Esophagus (tissue), 2 donors: ENCODE data around the gene WNT9B. TPM values are rescaled to one million over a fixed set of nuclear protein-coding genes. Genes with fewer than 3 reads are reported as not detected.
A peak's percentile ranks its signal among the peaks of the same experiment; 100 is the strongest.

Source experiments
- H3K27ac ChIP-seq, 2 donors: one replicate each; pipeline ENCODE4 v1.5.1; 2013; ENCODE audit warnings: low read depth in 2 of 2, mild to moderate bottlenecking in 2 of 2, inconsistent platforms in 1 of 2, low read length in 1 of 2, moderate library complexity in 1 of 2
- H3K27me3 ChIP-seq, 2 donors: one replicate each; pipeline ENCODE4 v1.6.1; 2013; ENCODE audit warnings: low read length in 2 of 2, control low read depth in 1 of 2, mild to moderate bottlenecking in 1 of 2; ENCODE audit not compliant: insufficient read depth in 2 of 2, control insufficient read depth in 1 of 2
- H3K36me3 ChIP-seq, 2 donors: one replicate each; pipeline ENCODE4 v1.6.1; 2013; ENCODE audit warnings: low read length in 1 of 2; ENCODE audit not compliant: control insufficient read depth in 2 of 2, insufficient read depth in 2 of 2
- H3K4me1 ChIP-seq, 2 donors: one replicate each; pipeline ENCODE4 v1.6.1; 2013; ENCODE audit warnings: low read length in 1 of 2; ENCODE audit not compliant: control insufficient read depth in 2 of 2, insufficient read depth in 2 of 2
- H3K4me3 ChIP-seq, 2 donors: one replicate each; pipeline ENCODE4 v1.5.1; 2013; ENCODE audit warnings: low read length in 2 of 2, mild to moderate bottlenecking in 2 of 2, low read depth in 1 of 2, moderate library complexity in 1 of 2
- H3K9me3 ChIP-seq, 2 donors: one replicate each; pipeline ENCODE4 v1.6.1; 2013; ENCODE audit warnings: mild to moderate bottlenecking in 2 of 2, low read depth in 1 of 2, low read length in 1 of 2, moderate library complexity in 1 of 2; ENCODE audit not compliant: control insufficient read depth in 2 of 2, insufficient read depth in 1 of 2
- WGBS, 2 donors: extraction: QIAGEN DNeasy Blood & Tissue Kit; methylation state at CpG; one replicate each; pipeline ENCODE4 v1.1.7; 2013; 5-methylcytosine and 5-hydroxymethylcytosine counted together
- polyA plus RNA-seq, 2 donors: library from polyadenylated mRNA; stranded (reverse); fragments of 200-250 nt; gene quantifications; one replicate each; pipeline ENCODE4 v1.2.3, GENCODE V29; 2013
- donor health status: healthy with polysubstance abuse.
- donor health status: Bipolar disorder and iron deficiency.

The WNT9B gene
- polyA plus RNA-seq, 2 donors: 0.06 to 0.12 TPM

DNA sequence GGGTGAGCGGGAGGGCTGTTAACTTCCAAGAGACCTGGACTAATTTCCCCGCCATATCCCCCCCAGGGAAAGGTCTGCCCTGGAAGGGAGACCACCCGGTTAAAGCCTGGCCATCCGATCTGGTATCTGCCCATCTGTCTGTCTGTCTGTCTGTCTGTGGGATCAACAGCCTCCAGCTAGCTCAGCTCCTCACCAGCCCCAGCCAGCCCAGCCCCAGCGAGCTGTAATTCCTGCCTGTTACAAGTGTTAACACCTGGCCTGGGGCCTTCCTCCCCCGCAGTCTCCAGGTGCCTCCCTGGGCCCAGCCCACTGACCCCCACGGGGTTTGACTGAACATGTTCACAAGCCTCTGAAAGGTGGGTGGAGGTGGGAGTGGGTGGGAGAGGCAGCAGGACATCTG lies 36.9 kb upstream of the WNT9B start:
- peaks cover 0 to 2% of the 10 kb centered on the region in 2 donors for H3K9me3 ChIP-seq
- peaks cover 7 to 19% of the 10 kb centered on the region in 2 donors for H3K4me1 ChIP-seq
- H3K4me3 ChIP-seq: no peak overlapping the region
- no peak overlapping the region for H3K27ac ChIP-seq
- WGBS, 2 donors: 47 to 50% methylated on average over 7 of the region's 7 CpGs
- peaks cover 0 to 3% of the 10 kb centered on the region in 2 donors for H3K27me3 ChIP-seq
- H3K36me3 ChIP-seq: no peaks in the 10 kb centered on the region

DNA sequence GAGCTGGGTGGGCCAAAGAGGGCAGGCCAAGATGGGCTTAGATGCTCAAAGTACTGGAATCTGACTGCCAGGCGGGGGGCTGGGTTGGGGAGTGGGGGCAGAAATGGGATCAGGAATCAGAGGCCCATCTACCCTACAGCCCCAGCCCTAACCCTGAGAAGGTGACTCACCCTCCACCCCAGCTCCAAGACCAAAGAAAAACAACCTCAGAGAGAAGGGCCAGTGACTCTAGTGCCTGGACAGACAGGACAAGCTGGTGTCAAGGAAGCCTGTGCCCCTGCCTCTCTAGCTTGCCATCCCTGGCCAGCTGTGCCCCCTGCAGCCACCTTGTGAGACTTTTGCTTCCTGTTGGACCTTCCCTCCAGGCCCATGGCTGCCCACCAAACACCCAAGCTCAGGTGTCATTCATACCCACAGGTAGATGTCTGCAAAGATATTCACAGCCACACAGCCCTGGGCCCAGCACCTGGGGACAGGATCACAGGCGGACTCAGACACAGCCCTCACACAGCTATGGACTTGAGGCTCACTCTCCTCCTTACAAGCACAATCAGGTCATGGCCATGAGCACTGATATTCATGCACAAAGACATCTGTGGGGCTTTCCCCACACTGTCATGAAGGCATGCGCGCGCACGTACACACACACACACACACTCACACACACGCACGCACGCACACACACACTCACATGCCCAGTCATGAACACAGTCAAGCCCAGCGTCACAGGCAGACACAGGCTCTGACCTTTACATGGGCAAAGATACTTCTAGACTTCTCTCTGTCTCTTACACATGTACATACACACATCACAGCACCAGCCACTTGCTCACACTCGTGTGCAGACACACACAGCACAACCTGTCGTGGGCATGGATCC lies 35.7 kb upstream of the WNT9B start:
- peaks cover 0 to 2% of the 10 kb centered on the region in 2 donors for H3K9me3 ChIP-seq
- no peak overlapping the region for H3K4me3 ChIP-seq
- H3K4me1 ChIP-seq: peaks cover 7 to 19% of the 10 kb centered on the region in 2 donors
- H3K27me3 ChIP-seq: peaks cover 0 to 8% of the 10 kb centered on the region in 2 donors
- no peak overlapping the region for H3K27ac ChIP-seq
- H3K36me3 ChIP-seq: no peaks in the 10 kb centered on the region
- 65 to 66% methylated on average over 12 of the region's 12 CpGs for WGBS, 2 donors

DNA sequence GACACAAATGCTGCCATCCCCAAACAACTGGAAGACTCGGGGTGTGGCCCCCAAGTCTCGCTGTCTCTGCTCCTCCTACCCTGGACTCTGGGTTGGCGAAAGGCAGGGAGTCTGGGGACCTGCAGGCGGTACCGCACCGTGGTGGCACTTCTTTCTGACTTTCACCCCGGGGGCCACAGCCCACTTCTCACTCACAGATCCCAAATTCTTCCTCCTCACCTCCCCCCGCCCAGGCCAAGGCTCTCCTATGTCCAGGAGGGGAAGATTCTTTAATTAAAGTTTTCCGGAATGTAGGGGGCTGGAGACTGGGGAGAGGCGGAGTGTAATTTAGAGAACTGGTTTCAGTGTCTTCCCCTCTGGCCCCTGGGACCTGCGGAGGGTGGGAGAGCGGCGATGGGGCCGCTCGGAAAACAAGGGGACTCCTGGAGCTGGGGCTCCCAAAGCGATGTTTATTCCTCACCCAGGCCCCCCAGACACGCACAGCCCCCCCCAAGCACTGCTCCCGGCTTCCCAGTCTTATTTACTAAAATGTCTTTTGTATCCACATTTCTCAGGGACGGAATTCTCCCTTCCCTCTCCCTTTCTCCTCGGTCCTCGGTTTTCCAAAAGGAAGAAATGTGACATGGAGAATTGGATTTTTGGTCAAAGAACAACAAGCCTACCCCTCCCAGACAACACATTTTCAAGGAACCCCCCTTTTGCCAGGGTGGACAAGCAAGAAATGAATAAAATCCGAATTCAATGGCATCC lies 34.1 kb upstream of the WNT9B start:
- H3K9me3 ChIP-seq: peaks cover 0 to 2% of the 10 kb centered on the region in 2 donors
- WGBS, 2 donors: 36 to 48% methylated on average over 21 to 22 of the region's 22 CpGs
- no peak overlapping the region for H3K4me3 ChIP-seq
- no peak overlapping the region for H3K27ac ChIP-seq
- H3K4me1 ChIP-seq: peaks cover 7 to 19% of the 10 kb centered on the region in 2 donors
- H3K36me3 ChIP-seq: no peaks in the 10 kb centered on the region
- H3K27me3 ChIP-seq: peaks cover 0 to 8% of the 10 kb centered on the region in 2 donors

DNA sequence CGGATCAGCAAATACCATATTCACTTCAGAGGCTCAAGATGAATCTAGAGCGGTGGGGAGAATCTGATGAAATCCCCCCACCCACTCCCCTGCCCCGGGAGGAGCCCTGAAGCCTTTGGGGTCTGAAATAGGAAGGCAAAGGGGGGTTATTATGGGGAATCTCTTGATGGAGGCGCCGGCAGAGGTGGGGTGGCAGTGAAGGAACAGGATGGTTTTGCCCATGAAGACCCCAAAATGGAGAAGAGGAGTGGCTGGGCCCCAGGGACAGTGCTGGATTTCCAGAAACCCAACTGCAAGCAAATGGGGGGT lies 33.5 kb upstream of the WNT9B start:
- WGBS, 2 donors: 33 to 46% methylated on average over 5 of the region's 5 CpGs
- Histone ChIP-seq H3K4me1 (peaks cover 7 to 19% of the 10 kb centered on the region in 2 donors), H3K4me3 (no peak overlapping the region), H3K27me3 (peaks cover 0 to 8% of the 10 kb centered on the region in 2 donors), H3K36me3 (no peaks in the 10 kb centered on the region), H3K9me3 (peaks cover 0 to 2% of the 10 kb centered on the region in 2 donors), H3K27ac (no peak overlapping the region)

DNA sequence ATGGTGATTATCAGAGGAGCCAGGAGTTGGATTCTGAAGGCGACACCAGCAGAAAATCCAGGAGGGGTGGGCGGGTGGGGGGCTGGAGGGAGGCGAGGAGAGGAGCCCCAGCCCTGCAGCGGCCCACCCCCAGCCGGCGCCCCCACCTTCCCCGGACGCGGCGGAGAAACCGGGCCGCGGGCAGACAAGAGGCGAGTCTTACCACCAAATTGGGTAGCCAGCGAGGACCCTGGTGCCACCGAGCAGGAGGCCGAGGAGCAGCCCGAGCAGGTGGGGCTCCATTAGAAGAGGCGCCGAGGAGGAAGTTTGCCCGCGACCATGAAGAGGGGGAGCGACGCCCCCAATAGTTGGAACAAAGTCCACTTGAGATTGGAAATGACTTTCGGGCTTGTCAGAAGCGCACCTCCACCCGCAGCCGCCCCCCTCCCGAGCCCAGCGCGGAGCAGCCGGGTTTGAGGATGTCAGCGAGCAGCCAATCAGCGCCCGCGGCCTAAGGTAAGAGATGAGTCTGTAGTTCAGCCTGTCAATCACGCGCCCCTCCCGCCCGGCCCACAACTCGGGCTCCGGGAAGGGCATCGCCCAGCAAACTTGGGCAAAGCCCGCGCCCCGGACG lies 33.0 kb upstream of the WNT9B start, which contains the start of gene WNT3:
Gene WNT3 (minus strand): TSS at position 377 of the 613 bp plus-strand sequence. CDS start 95 bp downstream, at position 282.
- WGBS, 2 donors: 1 to 3% methylated on average over 46 to 47 of the region's 47 CpGs
- peaks cover 7 to 16% of the 10 kb centered on the region in 2 donors for H3K4me1 ChIP-seq
- peak within 1 kb of the TSS; percentile 25 to 35 for H3K4me3 ChIP-seq
- peaks cover 0 to 8% of the 10 kb centered on the region in 2 donors for H3K27me3 ChIP-seq
- no peaks in the 10 kb centered on the region for H3K36me3 ChIP-seq
- peak within 1 kb of the TSS in 1 of 2 donors; percentile 28 for H3K27ac ChIP-seq
- H3K9me3 ChIP-seq: peaks cover 0 to 2% of the 10 kb centered on the region in 2 donors

DNA sequence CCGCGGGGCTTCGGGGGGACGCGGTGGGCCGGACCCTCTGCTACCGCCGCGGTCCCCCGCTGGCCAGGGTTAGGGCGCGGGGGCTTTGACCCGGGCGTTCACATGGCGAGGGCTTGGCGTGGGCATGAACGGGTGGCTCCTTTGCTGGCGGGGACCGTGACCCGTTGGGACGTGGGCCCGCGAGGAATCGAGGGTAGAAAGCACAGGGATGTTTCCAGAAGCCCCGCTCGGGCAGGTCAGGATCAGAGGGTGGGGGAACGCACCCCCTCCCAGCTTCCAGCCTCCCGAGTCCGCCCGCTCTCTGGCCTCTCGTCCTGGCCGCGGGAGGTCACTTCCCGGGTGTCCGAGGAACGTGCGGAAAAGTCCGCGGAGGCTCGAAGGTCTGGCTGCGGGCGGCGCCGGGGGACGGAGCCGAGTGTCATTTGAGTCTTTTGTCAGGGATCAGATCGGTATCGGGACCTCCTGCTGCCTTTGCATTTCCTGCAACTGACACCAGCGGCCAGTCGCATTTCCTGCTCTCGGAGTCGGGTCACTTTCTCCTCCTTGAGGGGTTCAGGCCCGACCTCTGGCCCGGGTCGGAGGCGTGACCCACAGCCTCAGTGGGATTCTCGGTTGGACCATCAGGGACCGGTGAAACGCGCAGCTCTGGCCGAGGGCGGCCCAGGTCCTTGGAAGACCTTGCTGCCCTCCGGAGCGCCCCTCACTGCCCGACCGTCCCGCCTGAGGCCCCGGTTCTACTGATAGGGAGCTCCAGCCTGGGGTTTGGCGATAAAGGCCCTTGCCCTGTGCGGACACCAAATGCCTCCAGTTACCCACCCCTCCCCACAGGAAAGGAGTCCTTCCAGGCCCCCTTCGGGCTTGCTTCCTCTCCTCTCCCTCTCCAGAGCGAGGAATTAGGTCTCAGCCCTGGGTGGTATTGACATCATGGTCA lies 32.2 kb upstream of the WNT9B start:
- no peaks in the 10 kb centered on the region for H3K36me3 ChIP-seq
- H3K27ac ChIP-seq: no peak overlapping the region
- peaks cover 7 to 16% of the 10 kb centered on the region in 2 donors for H3K4me1 ChIP-seq
- 14 to 22% methylated on average over 67 to 72 of the region's 72 CpGs for WGBS, 2 donors
- H3K4me3 ChIP-seq: peak overlapping the region; percentile 25 to 35
- H3K9me3 ChIP-seq: peaks cover 0 to 2% of the 10 kb centered on the region in 2 donors
- H3K27me3 ChIP-seq: peaks cover 0 to 8% of the 10 kb centered on the region in 2 donors

DNA sequence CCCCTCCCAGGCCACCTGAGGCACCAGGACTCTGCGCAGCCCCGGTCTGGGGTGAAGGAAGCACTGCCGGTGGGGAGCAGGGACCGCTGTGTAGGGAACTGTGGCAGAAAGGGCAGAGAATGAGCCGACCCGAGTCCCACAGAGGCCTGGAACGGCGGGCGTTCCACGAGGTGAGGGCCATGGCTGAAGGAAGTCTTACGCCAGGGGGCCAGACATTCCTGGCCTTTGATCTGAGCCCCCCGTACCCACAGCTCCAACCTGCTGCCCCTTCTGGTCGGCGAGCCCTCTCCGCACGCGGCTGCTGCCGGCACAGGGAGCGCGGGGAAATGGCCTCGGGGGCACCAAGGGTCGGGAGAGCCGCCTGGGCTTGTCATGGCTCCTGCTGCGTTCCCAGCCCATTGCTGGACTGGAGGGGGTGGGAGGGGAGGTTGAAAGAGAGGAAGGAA lies 31.5 kb upstream of the WNT9B start:
- no peaks in the 10 kb centered on the region for H3K36me3 ChIP-seq
- WGBS, 2 donors: 34 to 39% methylated on average over 24 of the region's 24 CpGs
- no peak overlapping the region for H3K27ac ChIP-seq
- H3K27me3 ChIP-seq: peaks cover 0 to 8% of the 10 kb centered on the region in 2 donors
- H3K9me3 ChIP-seq: peaks cover 0 to 2% of the 10 kb centered on the region in 2 donors
- H3K4me1 ChIP-seq: peaks cover 7 to 16% of the 10 kb centered on the region in 2 donors
- H3K4me3 ChIP-seq: no peak overlapping the region

DNA sequence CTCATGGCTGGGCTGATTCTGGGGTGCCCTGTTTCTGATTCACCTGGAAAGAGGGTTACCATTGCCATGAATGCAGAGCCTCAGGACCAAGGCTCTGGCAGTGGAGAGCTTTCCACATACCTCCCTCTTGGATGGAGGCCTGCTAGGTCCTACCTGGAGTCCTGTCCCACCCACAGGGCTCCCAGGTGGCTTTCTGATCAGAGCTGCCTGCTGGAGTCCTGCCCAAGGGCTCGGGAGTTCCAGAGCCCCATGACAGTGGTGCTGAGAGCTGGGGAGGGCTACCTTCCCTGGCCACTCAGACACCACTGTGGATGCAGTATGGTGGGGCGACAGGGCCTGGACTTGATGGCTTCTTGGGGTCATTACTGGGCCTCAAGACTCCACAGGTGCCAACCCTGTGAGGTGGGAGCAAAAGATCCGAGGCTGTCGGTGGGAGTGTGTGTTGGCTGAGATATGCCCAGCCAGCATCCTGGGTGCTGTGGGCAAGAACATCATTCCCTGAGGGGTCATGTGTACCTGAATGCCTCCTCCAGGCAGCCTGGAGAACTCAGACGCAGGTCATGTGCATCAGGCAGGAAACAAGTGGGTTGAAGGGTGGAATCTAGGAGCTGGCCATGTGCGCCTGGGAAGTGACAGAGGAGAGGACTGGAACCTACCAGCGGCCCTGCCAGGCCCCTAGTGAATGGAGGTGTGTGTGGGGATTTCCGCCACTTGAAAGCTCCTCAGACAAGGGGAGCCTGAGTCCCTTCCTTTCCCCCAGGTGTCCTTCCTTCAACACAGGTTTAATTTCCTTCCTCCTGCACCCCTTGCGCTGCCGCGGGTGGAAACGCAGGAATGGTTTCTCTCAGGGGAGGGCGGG lies 30.6 kb upstream of the WNT9B start:
- Histone ChIP-seq H3K27ac (no peak overlapping the region), H3K4me1 (peaks cover 7 to 11% of the 10 kb centered on the region in 2 donors), H3K36me3 (no peaks in the 10 kb centered on the region), H3K27me3 (peaks cover 0 to 8% of the 10 kb centered on the region in 2 donors), H3K4me3 (no peak overlapping the region), H3K9me3 (peaks cover 0 to 2% of the 10 kb centered on the region in 2 donors)
- 58% methylated on average over 13 of the region's 13 CpGs for WGBS, 2 donors
